K562 (cell line): ENCODE measurements around the gene MMP24OS. TPM values are rescaled to one million over a fixed set of nuclear protein-coding genes. Genes with fewer than 3 reads are reported as not detected.
A peak's percentile ranks its signal among the peaks of the same experiment; 100 is the strongest.

Source experiments
- BMI1 ChIP-seq: fragments of 150-350 bp; IDR thresholded peaks from 2 replicates; pipeline ENCODE4 v1.6.1; 2014; ENCODE audit warnings: low read length
- LARP7 ChIP-seq: fragments of 450-650 bp; IDR thresholded peaks from 2 replicates; pipeline ENCODE4 v1.6.1; 2016
- POLR2B ChIP-seq: fragments of 450-650 bp; IDR thresholded peaks from 2 replicates; pipeline ENCODE4 v1.6.1; 2018; ENCODE audit warnings: low read depth; ENCODE audit not compliant: partially characterized antibody
- PURB ChIP-seq: sonication (generic); formaldehyde crosslinking; IDR thresholded peaks from 2 replicates; pipeline ENCODE4 v1.9.0; 2021; ENCODE audit warnings: low read depth, mild to moderate bottlenecking, missing genetic modification reagents
- SMAD2 ChIP-seq: fragments of 150-350 bp; IDR thresholded peaks from 2 replicates; pipeline ENCODE4 v1.6.1; 2014; ENCODE audit warnings: low read depth, mild to moderate bottlenecking, low read length
- ZNF124 ChIP-seq: sonication (generic); formaldehyde crosslinking; IDR thresholded peaks from 2 replicates; pipeline ENCODE4 v1.8.1; 2022; ENCODE audit warnings: missing genetic modification reagents
- ZNF586 ChIP-seq: fragments of 450-650 bp; formaldehyde crosslinking; conservative IDR thresholded peaks from 2 replicates; pipeline ENCODE4 v1.4.0; 2020; ENCODE audit warnings: mild to moderate bottlenecking, moderate library complexity
- polyA plus RNA-seq, 8 experiments: library from polyadenylated mRNA; depleted of rRNA in 4 of 8; stranded (reverse) in 5 of 8; unstranded in 3 of 8; fragments of >200 nt; fragmentation: Nextera tagmentation in 2 of 8; fragmentation: Illumina TruSeq in 1 of 8; extraction: Ambion mirVana in 2 of 8; extraction: Trizol in 1 of 8; gene quantifications; 2 replicates each; pipeline versions ENCODE4 v1.2.1 to v1.2.3, GENCODE V29; 2011 to 2014; ENCODE audit warnings: inconsistent platforms in 1 of 8, missing spikeins in 1 of 8
- total RNA-seq, 7 experiments: library from RNA; depleted of rRNA in 6 of 7; stranded (reverse); fragments of >200 nt in 6 of 7; fragmentation: Illumina TruSeq in 2 of 7; extraction: Trizol in 2 of 7; gene quantifications; 2 replicates each; pipeline versions ENCODE4 v1.2.1 to v1.2.3, GENCODE V29; 2011 to 2021; ENCODE audit warnings: low replicate concordance in 1 of 7
- TF ChIP-seq, protein P1 (sequence below): fragments of 450-650 bp; formaldehyde crosslinking; conservative IDR thresholded peaks from 2 replicates; pipeline ENCODE4 v1.4.0; 2022; ENCODE audit warnings: mild to moderate bottlenecking, missing genetic modification characterization

Gene MMP24OS
- total and polyA plus RNA-seq, 9 of the 15 experiments (the other 6 are each of a cell fraction or from before 2014, with no cell fraction given) = 0.92 to 41.5 (median 11.4) TPM

- TF ChIP-seq, protein P1, sequence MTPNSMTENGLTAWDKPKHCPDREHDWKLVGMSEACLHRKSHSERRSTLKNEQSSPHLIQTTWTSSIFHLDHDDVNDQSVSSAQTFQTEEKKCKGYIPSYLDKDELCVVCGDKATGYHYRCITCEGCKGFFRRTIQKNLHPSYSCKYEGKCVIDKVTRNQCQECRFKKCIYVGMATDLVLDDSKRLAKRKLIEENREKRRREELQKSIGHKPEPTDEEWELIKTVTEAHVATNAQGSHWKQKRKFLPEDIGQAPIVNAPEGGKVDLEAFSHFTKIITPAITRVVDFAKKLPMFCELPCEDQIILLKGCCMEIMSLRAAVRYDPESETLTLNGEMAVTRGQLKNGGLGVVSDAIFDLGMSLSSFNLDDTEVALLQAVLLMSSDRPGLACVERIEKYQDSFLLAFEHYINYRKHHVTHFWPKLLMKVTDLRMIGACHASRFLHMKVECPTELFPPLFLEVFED (CRISPR knock-in tag) = 0 out of 2 replicates have a peak, but pooled peaks have one; percentile 59
- peak; percentile 86 for TF ChIP-seq POLR2B
- no peak for TF ChIP-seq BMI1
- no peak for TF ChIP-seq SMAD2
- no peak for TF ChIP-seq LARP7
- TF ChIP-seq ZNF124 (CRISPR knock-in tag) = no peak
- no peak for TF ChIP-seq ZNF586 (CRISPR knock-in tag)
- TF ChIP-seq PURB (CRISPR knock-in tag) = no peak
These were observed at the start of gene MMP24OS (continued) for GRCh38 chr20:35277531-35278395.
